PC-9 (cell line): ENCODE measurements around the gene FRMD7.

Experiments
- CTCF ChIP-seq: fragments of 200-600 bp; sonication (generic); conservative IDR thresholded peaks from 2 replicates; pipeline ENCODE4 v1.6.1; 2017; ENCODE audit warnings: mixed run types, antibody characterized with exemption, mild to moderate bottlenecking, moderate library complexity
- EZH2 ChIP-seq: fragments of 200-600 bp; sonication (generic); IDR thresholded peaks from 2 replicates; pipeline ENCODE4 v1.8.0; 2017; ENCODE audit warnings: antibody characterized with exemption, low read depth

- TF ChIP-seq CTCF (no peak), EZH2 (no peak)
Observed at GRCh38 chrX:132077912-132078311, 49.9 kb downstream of the FRMD7 start.
